ENCODE results near the gene CNTNAP4. TPM values are rescaled to one million over a fixed set of nuclear protein-coding genes. Genes with fewer than 3 reads are reported as not detected.

The CNTNAP4 gene
- total and polyA plus RNA-seq, 2 of the 4 experiments (the other 2 are of a cell fraction): not detected

DNA sequence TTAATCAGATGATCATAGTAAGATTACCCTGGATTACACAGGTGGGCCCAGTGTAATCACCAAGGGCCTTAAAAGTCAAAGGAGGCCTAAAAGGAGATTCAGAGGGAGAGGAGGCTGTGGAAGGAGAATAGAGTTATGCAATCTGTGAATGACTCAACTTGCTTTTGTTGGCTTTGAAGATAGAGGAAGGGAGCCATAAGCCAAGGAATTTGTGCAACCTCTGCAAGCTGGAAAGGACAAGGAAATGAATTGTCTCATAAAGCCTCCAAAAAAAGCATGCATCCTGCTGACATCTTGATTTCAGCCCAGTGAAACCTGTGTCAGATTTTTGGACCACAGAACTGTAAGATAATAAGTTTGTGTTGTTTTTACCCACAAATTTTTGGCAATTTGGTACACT, 109.6 kb downstream of the CNTNAP4 start:
- Histone ChIP-seq H4K91ac (ENCODE audit: insufficient read depth, low read depth, low read length) (no peak overlapping the region), H3K18ac (ENCODE audit: low read depth, low read length) (no peak overlapping the region), H4K20me1 (ENCODE audit: insufficient read depth, low read length) (no peaks in the 10 kb centered on the region), H2BK120ac (ENCODE audit: low read depth, low read length) (no peak overlapping the region), H2BK15ac (ENCODE audit: low read depth, low read length) (no peak overlapping the region), H3K56ac (ENCODE audit: extremely low read depth, insufficient read depth, low read length) (no peak overlapping the region), H4K5ac (ENCODE audit: low read depth, low read length) (no peak overlapping the region), H3K9ac (ENCODE audit: low read depth, low read length) (no peak overlapping the region), H3K9me3 (ENCODE audit: control insufficient read depth, insufficient read depth, low read length) (peaks cover 2% of the 10 kb centered on the region; the same call in 1 of the 2 replicates), H3K23ac (ENCODE audit: low read depth, low read length) (no peak overlapping the region), H3K14ac (replicated peaks; ENCODE audit: low read depth, low read length) (no peak overlapping the region), H2AK5ac (ENCODE audit: low read depth, low read length) (no peak overlapping the region), H2BK5ac (ENCODE audit: low read depth, low read length, poor library complexity, severe bottlenecking) (no peak overlapping the region), H3K4me2 (ENCODE audit: low read depth, low read length) (no peak overlapping the region), H2AFZ (replicated peaks; ENCODE audit: low read length, poor library complexity) (no peak overlapping the region), H2BK20ac (ENCODE audit: low read depth, low read length) (no peak overlapping the region), H3K27me3 (ENCODE audit: control insufficient read depth, insufficient read depth, low read length) (no peaks in the 10 kb centered on the region), H3K4me3 (ENCODE audit: insufficient read depth, low read depth, low read length) (no peak overlapping the region), H3K4me1 (ENCODE audit: control insufficient read depth, insufficient read depth, low read length) (no peaks in the 10 kb centered on the region), H4K8ac (ENCODE audit: low read depth in 2 of 2, low read length in 2 of 2) (no peak overlapping the region), H3K36me3 (ENCODE audit: control insufficient read depth, insufficient read depth, low read length) (no peaks in the 10 kb centered on the region), H2AK9ac (replicated peaks; ENCODE audit: low read depth, low read length, poor library complexity) (no peak overlapping the region), H3K79me1 (ENCODE audit: low read depth in 1 of 2, low read length in 2 of 2) (no peaks in the 10 kb centered on the region), H3K9me1 (ENCODE audit: insufficient read depth, low read length) (no peaks in the 10 kb centered on the region), H3K27ac (ENCODE audit: insufficient read depth, low read length) (no peak overlapping the region), H3K4ac (ENCODE audit: low read depth, low read length) (no peak overlapping the region)
- ATAC-seq (ENCODE audit: low read depth) (no peak), DNase-seq (no peak)
- BruUV-seq (replicated peaks): no TSS peak
- intact Hi-C loops (cut with micrococcal nuclease): no loop called here
- POLR2A ChIA-PET (ENCODE audit: unreplicated experiment): no interaction called here
- CTCF ChIA-PET: no interaction called here
- dilution Hi-C loops (cut with HindIII; ENCODE audit: low sequenced_read_pairs, unreplicated experiment): no loop called here
- TF ChIP-seq RAD21 (IDR thresholded peaks at IDR 0.05; ENCODE audit: low read length) (no peak), MXI1 (IDR thresholded peaks at IDR 0.05; ENCODE audit: borderline replicate concordance, low read depth, low read length) (no peak), CEBPB (IDR thresholded peaks at IDR 0.05; ENCODE audit: low read depth, low read length) (no peak), MAFK (IDR thresholded peaks at IDR 0.05; ENCODE audit: low read depth, low read length) (no peak), MAZ (IDR thresholded peaks at IDR 0.05; ENCODE audit: borderline replicate concordance, low read depth, low read length) (no peak), SMC3 (IDR thresholded peaks at IDR 0.05; ENCODE audit: low read depth, low read length) (no peak), FOS (IDR thresholded peaks at IDR 0.05; ENCODE audit: low read depth, low read length) (no peak)
- TF ChIP-seq, protein P1, sequence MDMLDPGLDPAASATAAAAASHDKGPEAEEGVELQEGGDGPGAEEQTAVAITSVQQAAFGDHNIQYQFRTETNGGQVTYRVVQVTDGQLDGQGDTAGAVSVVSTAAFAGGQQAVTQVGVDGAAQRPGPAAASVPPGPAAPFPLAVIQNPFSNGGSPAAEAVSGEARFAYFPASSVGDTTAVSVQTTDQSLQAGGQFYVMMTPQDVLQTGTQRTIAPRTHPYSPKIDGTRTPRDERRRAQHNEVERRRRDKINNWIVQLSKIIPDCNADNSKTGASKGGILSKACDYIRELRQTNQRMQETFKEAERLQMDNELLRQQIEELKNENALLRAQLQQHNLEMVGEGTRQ (IDR thresholded peaks at IDR 0.05; ENCODE audit: low read depth, low read length): no peak
- TF ChIP-seq, protein P2, sequence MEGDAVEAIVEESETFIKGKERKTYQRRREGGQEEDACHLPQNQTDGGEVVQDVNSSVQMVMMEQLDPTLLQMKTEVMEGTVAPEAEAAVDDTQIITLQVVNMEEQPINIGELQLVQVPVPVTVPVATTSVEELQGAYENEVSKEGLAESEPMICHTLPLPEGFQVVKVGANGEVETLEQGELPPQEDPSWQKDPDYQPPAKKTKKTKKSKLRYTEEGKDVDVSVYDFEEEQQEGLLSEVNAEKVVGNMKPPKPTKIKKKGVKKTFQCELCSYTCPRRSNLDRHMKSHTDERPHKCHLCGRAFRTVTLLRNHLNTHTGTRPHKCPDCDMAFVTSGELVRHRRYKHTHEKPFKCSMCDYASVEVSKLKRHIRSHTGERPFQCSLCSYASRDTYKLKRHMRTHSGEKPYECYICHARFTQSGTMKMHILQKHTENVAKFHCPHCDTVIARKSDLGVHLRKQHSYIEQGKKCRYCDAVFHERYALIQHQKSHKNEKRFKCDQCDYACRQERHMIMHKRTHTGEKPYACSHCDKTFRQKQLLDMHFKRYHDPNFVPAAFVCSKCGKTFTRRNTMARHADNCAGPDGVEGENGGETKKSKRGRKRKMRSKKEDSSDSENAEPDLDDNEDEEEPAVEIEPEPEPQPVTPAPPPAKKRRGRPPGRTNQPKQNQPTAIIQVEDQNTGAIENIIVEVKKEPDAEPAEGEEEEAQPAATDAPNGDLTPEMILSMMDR (conservative IDR thresholded peaks at IDR 0.05; ENCODE audit: low read depth, low read length): no peak
- TF ChIP-seq, protein P3, sequence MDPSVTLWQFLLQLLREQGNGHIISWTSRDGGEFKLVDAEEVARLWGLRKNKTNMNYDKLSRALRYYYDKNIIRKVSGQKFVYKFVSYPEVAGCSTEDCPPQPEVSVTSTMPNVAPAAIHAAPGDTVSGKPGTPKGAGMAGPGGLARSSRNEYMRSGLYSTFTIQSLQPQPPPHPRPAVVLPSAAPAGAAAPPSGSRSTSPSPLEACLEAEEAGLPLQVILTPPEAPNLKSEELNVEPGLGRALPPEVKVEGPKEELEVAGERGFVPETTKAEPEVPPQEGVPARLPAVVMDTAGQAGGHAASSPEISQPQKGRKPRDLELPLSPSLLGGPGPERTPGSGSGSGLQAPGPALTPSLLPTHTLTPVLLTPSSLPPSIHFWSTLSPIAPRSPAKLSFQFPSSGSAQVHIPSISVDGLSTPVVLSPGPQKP (IDR thresholded peaks at IDR 0.05; ENCODE audit: borderline replicate concordance, low read depth, low read length): no peak
- in situ Hi-C loops (cut with MboI; ENCODE audit: low sequenced_read_pairs): no loop called here
